ENCODE measurements around the gene WDR38.
A peak's percentile ranks its signal among the peaks of the same experiment; 100 is the strongest.

WDR38 gene

GRCh38 chr9:124859803-124860581 lies 6.7 kb downstream of the WDR38 start:
- DNase-seq: no peak

GRCh38 chr9:124860582-124861341 lies 7.5 kb downstream of the WDR38 start:
- no peak for DNase-seq

- DNase-seq: peak; percentile 92
Measured at GRCh38 chr9:124861342-124862229, 8.3 kb downstream of the WDR38 start, which contains the start of the genes ARPC5L and RPL35. ARPC5L (plus strand) TSS chr9:124862130; CDS start chr9:124869291, 7,161 bp downstream. RPL35 (minus strand) TSS chr9:124861957; CDS start chr9:124861912, 45 bp downstream.

GRCh38 chr9:124863371-124863871 lies 10.2 kb downstream of the WDR38 start:
- DNase-seq: no peak

- DNase-seq: peak; percentile 87
Measured at GRCh38 chr9:124868511-124869465, 15.5 kb downstream of the WDR38 start.

- DNase-seq: peak; percentile 23
Measured at GRCh38 chr9:124869466-124869985, 16.3 kb downstream of the WDR38 start.

- peak; percentile 62 for DNase-seq
Measured at GRCh38 chr9:124869986-124870560, 16.8 kb downstream of the WDR38 start.

- no peak for DNase-seq
Measured at GRCh38 chr9:124870723-124871122, 17.5 kb downstream of the WDR38 start.

- no peak for DNase-seq
Measured at GRCh38 chr9:124871156-124871561, 17.9 kb downstream of the WDR38 start.

GRCh38 chr9:124873664-124874063 lies 20.4 kb downstream of the WDR38 start:
- no peak for DNase-seq

- no peak for DNase-seq
Measured at GRCh38 chr9:124875501-124875900, 22.2 kb downstream of the WDR38 start.

- no peak for DNase-seq
Measured at GRCh38 chr9:124877021-124877782, 23.9 kb downstream of the WDR38 start.

- DNase-seq: no peak
Measured at GRCh38 chr9:124878021-124878420, 24.8 kb downstream of the WDR38 start.

- DNase-seq: no peak
Measured at GRCh38 chr9:124878518-124878917, 25.3 kb downstream of the WDR38 start.

- no peak for DNase-seq
Measured at GRCh38 chr9:124879226-124879625, 26.0 kb downstream of the WDR38 start.

GRCh38 chr9:124880501-124880900 lies 27.2 kb downstream of the WDR38 start:
- no peak for DNase-seq

- DNase-seq: no peak
Measured at GRCh38 chr9:124881138-124881743, 28.0 kb downstream of the WDR38 start.

- DNase-seq: no peak
Measured at GRCh38 chr9:124882231-124882630, 29.0 kb downstream of the WDR38 start.

GRCh38 chr9:124884376-124884775 lies 31.1 kb downstream of the WDR38 start:
- DNase-seq: no peak

GRCh38 chr9:124885551-124885950 lies 32.3 kb downstream of the WDR38 start:
- no peak for DNase-seq

All from activated CD4-positive, alpha-beta T cell treated with anti-CD3 and anti-CD28 coated beads for 1 hour (primary cell).